PC-3 (cell line): ENCODE measurements around the gene SSRP1.

Experiments used
- CTCF ChIP-seq: fragments of 300-600 bp; sonication (generic); conservative IDR thresholded peaks from 2 replicates; pipeline ENCODE4 v1.5.1; 2017; ENCODE audit warnings: antibody characterized with exemption, low read depth, mild to moderate bottlenecking, low read length
- EZH2 ChIP-seq: fragments of 300-600 bp; sonication (generic); IDR thresholded peaks from one replicate; pipeline ENCODE4 v1.6.1; 2017; ENCODE audit warnings: antibody characterized with exemption, mild to moderate bottlenecking, low read length; ENCODE audit not compliant: unreplicated experiment
- EZH2phosphoT487 ChIP-seq: fragments of 300-600 bp; sonication (generic); IDR thresholded peaks from 2 replicates; pipeline ENCODE4 v1.6.1; 2018; ENCODE audit warnings: mild to moderate bottlenecking, antibody characterized with exemption, low read length, borderline replicate concordance

DNA sequence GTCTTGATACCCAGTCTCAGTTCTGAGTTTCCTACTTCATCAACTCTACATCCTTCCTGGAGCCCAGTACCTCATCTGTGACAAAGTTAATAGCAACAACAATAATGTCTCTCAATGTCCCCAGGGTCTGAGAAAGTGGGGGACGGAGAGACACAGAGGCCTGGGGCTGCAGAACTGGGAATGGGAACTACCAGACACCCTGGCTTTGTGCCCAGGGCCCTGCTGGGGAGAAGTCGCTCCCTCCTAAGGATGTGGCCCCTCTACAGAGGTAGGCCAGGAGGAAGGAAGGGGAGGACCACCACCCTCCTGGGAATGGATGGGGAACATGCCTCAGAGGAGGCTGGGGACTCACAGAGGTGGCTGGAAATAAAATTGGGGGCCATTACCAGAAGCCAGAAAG is 39.8 kb upstream of the SSRP1 start:
- TF ChIP-seq CTCF (no peak), EZH2phosphoT487 (no peak), EZH2 (no peak)
